IPS DF 4.7 (cell line): Measurements from ENCODE around the gene CLASRP.

Experiments
- DNase-seq: peaks from one replicate; pipeline ENCODE4 v3.0.0-alpha.2; 2013; ENCODE audit warnings: low spot score; ENCODE audit errors: extremely low read depth

The CLASRP gene

DNA sequence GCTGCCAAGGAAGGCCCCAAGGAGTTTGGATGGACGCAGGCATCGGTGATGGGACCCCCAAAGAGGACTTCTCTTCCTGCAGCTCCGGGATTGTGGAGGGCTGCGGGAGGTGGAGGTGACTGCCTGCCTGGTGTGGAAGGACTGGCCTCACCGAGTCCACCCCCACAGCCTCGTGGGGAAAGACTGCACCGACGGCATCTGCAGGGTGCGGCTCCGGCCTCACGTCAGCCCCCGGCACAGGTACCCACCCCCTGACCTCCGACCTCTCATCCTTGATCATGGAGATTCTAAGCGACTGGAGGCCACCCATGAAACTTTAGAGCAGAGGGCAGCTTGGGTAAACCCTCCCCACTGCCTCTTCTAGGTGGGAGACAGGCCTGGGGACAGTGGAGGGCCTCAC is 16.9 kb upstream of the CLASRP start:
- no peak for DNase-seq

DNA sequence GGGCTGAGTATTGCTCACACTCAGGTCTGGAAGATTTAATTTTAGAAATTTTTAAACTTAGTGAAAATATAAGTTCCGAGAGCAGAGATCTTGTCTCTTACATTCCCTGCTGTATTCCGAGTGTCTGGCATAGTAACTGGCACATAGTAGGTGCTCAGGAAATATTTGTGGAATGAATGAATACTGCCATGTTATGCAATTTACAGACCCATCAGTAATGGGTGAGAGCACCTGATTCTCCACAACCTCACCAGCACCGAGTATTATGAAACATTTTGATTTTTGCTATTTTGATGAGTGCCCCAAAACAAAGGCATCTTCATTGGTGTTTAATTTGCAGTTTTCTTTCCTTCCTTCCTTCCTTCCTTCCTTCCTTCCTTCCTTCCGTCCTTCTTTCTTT is 15.8 kb upstream of the CLASRP start:
- DNase-seq, result no peak

DNA sequence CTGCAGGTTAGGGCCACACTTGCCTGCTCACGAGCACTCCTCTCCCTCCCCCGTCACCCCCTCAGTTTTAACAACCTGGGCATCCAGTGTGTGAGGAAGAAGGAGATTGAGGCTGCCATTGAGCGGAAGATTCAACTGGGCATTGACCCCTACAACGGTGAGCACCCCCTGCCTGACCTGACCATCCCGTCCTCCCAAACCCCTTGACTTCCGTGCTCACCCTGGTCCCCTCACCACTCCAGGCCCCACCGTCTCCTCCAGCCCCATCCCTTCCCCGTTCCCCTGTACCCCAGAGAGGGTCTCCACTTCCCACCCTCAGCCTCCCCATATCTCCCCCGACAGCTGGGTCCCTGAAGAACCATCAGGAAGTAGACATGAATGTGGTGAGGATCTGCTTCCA is 13.6 kb upstream of the CLASRP start:
- DNase-seq, result no peak

DNA sequence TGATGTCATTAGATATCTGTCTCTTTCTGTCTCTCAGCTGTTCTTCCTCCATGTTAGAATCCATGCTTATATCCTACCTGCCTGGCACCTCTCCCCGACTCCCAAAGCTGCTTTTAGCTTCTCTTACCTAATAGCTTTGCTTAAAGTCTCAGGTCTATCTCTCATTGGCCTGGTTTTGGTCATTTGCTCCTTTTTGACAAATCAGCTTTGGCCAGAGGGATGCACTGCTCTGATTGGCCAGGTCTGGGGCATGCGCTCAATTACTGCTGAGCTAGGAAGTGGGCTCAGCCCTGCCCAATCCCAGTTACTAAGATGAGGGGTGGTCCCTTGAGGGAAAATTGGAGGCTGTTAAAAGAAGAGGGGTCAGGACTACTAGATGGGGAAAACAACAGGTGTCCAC is 11.5 kb upstream of the CLASRP start:
- no peak for DNase-seq

DNA sequence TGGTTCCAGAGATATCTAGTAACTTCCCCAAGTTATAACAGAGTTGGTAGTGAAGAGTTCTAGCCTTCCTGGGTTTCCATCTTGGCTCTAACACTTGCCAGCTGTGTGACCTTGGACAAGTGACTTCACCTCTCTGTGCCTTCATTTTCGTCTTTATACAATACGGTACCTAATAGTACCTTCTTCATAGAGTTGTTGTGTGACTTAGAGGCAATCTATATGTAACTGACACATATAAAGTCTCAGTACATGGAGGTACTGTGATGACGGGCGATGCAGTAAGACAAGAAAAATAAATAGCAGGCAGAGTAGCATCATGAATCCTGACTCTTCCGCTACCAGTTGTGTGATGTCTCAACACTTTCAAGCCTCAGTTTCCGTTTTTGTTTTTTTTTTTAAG is 8.0 kb upstream of the CLASRP start:
- no peak for DNase-seq

DNA sequence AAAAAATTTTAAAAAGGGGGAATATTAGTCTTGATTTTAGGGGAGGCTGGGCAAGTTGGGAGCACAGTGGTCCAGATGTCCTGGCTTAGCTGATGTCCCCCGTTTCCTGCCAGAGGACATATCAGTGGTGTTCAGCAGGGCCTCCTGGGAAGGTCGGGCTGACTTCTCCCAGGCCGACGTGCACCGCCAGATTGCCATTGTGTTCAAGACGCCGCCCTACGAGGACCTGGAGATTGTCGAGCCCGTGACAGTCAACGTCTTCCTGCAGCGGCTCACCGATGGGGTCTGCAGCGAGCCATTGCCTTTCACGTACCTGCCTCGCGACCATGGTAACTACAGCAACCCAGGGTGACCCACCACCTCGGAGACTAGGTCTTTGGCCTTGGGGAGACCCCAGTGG is 6.4 kb upstream of the CLASRP start:
- DNase-seq, result no peak

DNA sequence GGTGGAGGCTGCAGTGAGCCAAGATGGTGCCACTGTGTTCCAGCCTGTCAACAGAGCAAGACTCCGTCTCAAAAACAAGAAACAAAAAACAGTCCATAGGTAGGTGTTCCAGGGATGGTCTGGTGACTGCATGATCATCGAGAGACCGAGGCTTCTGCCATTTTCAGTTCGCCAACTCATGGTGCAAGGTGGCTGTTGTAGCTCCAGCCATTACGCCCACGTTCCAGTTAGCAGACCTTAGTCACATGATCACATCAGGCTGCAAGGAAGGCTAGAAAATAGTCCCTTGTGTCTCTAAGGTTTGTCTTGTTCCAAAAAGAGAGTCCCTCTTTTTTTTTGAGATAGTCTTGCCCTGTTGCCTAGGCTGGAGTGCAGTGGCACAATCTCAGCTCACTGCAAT is 3.1 kb upstream of the CLASRP start:
- no peak for DNase-seq

DNA sequence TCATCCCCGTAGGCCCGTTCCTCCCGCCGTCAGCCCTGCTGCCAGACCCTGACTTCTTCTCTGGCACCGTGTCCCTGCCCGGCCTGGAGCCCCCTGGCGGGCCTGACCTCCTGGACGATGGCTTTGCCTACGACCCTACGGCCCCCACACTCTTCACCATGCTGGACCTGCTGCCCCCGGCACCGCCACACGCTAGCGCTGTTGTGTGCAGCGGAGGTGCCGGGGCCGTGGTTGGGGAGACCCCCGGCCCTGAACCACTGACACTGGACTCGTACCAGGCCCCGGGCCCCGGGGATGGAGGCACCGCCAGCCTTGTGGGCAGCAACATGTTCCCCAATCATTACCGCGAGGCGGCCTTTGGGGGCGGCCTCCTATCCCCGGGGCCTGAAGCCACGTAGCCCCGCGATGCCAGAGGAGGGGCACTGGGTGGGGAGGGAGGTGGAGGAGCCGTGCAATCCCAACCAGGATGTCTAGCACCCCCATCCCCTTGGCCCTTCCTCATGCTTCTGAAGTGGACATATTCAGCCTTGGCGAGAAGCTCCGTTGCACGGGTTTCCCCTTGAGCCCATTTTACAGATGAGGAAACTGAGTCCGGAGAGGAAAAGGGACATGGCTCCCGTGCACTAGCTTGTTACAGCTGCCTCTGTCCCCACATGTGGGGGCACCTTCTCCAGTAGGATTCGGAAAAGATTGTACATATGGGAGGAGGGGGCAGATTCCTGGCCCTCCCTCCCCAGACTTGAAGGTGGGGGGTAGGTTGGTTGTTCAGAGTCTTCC is 1.3 kb upstream of the CLASRP start:
- no peak for DNase-seq

DNA sequence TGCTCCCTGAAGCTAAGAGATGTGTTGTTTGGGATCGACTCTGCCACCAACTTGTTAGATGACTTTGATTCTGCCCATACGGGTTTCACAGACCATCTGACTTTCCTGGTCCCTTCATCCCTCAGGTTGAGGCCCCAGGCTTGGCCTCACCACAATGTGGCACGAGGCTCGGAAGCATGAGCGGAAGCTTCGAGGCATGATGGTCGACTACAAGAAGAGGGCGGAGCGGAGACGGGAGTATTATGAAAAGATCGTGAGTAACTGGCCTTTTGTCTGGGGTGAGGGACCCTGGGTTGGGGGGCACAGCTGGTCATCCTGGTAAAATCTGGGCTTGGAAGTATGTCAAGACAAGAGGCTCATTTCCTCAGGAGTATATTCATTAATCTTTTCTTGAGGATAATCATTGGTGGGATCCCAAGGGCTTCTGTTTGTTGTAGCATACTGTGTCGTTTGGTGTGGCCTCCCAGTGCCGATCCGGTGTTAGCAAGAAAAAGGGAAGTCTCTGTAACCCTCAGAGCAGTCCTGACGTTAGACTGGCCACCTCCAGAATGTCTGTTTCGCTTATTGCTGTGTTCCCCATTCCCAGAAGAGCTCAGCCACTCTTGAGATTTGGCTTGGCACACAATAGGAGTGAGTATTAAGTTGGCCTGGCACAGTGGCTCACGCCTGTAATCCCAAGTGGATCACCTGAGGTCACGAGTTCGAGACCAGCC is 1.4 kb downstream of the CLASRP start:
- no peak for DNase-seq

DNA sequence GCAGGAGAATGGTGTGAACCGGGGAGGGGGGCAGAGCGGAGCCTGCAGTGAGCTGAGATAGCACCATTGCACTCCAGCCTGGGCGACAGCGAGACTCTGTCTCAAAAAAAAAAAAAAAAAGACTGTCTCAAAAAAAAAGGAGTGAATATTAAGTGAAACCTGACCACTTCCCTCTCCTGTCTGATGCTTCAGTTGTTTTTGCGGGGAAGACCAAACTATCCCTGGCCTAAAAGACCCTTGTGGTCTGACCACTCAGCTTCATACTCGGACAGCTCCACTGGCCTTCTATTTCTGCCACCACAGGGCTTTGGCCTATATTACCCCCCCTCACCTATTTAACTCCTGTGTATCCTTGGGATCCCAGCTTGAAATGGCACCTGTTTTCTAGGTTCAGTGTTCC is 2.3 kb downstream of the CLASRP start:
- DNase-seq, result no peak

DNA sequence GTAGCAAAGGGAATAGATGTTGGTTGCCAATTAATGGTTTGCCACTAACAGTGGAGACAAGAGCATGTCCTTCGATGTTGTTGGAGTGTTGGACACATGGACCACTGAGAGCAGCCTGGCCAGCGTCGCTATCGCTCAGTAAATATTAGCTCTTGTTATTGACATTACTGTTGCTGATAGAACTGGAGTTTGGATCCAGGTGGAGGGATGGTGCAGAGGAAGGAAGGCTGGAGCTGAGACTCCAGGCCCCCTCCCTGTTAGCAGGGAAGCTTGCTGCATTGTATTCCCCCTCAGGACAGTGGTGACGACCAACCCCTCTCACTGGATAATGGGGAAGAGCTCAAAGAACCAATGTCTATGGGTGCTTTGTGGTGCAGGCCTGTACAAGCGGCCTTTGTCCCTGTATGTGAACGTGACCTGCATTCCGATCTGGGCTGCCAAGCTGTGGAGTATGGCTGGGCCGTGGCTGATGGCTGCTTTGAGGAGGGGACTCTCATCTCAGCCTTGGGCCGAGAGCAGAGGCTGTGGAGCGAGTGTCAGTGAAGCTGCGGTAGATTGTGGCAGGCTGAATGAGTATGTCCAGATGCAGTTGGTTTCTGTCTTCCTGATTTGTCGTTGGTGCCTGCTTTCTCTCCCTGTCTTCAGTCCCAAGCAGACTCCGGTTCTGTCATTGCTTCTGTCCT is 7.0 kb downstream of the CLASRP start:
- DNase-seq, result no peak

DNA sequence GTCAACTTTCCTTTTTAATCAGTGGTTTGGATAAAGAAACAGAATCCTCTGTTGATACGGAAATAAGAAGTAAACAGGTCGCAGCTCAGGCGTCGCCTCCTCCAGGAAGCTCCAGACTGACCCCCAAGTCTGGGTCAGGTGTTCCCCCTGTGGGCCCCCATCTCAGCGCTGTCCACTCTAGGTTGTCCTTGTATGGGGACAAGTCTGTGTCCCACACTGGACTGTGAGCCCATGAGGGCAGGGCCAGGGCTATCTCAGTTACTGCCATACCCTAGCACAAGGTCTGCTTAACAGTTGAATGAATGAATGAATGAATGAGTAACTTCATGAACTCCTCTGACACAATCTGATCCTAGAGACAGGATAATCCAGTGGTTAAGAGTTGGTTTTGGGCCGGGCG is 7.5 kb downstream of the CLASRP start:
- DNase-seq, result no peak

DNA sequence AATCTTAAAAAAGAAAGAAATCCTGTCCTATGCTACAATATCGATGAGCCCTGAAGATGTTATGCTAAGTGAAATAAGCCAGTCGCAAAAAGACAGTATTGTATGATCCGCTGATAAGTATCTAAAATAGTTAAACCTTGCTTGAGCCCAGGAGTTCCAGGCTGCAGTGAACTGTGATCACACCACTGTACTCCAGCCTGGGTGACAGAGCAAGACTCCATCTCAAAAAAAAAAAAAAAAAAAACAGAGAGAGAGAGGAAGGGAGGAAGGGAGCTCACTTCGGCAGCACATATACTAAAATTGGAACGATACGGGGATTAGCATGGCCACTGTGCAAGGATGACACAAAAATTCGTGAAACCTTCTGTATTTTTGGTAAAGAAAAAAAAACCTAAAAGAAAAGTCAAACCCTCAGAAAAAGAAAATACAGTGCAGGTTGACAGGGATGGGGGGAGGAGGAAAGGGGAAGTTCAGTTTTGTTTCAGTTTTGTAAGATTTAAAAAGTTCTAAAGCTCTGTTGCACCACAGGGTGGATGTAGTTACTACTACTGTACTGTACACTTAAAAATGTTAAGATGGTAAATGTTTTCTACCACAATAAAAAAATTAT is 8.4 kb downstream of the CLASRP start:
- no peak for DNase-seq

DNA sequence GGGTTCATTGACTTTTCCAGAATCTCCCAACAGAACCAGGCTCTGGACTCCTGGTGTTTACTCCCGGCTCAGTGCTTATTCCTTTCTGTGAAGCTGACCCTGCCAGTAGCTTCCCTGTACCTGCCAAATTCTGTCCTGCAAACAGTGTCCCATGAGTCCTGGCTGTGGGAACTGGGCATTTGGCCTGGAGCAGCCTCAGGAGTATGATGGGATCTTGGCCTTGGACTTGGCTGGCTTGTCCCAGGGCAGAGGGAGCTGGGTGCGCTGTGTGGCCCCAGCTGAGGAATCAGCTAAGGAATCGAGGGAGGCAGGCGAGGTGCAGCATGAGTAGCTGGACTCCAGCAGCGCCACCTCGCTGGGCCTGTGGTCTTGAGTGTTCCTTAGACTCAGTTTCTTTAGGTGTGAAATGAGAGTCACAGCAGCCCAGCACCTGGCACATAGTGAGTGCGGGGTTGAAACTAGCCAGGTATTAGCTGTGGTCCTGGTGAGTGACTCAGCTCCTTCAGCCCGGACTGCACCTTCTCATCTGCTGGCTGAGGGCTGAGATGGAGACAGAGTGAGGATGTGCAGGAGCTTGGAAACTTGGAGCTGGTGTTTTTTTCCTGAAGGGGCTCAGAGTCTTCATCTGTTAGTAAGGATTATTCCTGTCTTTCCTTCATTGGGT is 10.4 kb downstream of the CLASRP start:
- no peak for DNase-seq

DNA sequence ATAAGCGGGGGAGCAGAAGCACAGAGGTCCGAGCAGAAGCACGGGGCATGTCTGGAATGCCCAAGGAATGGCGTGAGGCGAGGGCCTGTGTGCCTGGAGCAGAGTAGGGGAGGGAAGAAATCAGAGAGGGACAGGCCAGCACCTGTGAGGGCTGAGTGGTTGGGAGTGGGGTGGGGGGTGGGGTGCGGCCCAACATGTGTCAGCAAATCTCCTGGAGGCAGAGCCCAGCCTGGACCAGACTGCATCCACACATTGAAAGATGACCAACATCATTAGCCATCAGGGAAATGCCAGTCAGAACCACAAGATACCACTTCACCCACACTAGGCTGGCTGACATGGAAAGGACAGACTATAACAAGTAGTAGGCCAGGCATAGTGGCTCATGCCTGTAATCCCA is 11.2 kb downstream of the CLASRP start:
- DNase-seq, result no peak

DNA sequence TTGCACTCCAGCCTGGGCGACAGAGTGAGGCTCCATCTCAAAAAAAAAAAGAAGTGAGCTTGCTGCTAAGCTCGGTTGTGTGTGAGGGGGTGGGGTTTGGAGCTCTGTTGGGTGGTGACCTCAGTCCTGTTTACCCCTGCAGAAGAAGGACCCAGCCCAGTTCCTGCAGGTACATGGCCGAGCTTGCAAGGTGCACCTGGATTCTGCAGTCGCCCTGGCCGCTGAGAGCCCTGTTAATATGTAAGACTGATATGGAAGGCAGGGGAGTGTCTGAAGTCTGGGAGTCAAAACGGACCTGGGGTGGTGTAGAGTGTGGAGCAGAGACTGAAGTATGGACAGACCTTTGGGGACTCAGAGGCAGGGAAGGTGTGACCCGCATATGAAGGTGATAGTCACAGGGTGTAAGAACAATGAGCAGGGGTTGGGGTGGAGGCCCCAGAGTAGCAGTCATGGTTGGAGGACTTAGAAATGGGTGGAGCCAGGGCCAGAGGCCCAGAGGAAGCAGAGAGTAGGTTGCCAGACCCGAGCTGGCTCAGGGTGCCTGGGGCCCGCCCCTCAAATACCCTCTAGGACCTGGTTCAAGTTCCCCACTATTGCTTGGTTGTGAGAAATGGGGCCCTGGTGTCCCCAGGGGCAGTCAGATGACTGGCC is 13.2 kb downstream of the CLASRP start:
- no peak for DNase-seq

DNA sequence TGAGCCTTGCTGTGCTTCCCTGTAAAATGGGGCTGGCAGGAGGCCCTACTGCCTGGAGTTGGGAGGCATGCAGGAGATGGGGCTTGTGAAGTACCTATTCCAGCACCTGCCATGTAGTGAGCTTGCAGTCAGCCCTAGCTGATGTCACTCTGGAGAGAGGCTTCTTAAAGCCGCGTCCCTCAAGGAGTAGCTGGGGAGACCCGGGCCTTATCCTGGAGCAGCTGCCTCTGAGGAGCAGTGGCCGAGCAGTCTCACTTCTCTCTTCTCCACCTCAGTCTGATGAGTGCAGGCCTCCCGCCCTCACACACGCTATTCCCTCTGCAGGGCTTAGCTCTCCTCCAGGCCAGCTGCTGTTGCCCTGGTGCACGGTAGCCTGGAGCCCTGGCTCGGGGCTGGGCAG is 18.0 kb downstream of the CLASRP start:
- no peak for DNase-seq

DNA sequence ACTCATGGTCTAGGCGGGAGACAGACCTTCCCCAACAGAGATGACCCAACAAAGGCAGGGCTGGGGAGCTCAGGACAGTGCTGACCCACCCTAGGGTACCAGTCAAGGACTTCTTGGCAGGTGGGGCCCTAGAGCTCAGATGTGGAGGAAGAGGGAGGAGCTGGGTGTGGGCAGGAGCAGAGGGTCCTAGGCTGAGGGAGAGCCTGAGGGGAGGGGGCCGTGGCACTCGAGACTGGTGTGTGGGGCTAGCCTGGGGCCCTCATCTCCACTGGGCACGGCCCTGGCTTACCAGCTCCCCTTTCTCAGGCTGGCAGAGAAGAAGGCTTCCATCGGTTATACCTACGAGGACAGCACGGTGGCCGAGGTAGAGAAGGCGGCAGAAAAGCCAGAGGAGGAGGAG is 18.6 kb downstream of the CLASRP start:
- DNase-seq, result no peak

DNA sequence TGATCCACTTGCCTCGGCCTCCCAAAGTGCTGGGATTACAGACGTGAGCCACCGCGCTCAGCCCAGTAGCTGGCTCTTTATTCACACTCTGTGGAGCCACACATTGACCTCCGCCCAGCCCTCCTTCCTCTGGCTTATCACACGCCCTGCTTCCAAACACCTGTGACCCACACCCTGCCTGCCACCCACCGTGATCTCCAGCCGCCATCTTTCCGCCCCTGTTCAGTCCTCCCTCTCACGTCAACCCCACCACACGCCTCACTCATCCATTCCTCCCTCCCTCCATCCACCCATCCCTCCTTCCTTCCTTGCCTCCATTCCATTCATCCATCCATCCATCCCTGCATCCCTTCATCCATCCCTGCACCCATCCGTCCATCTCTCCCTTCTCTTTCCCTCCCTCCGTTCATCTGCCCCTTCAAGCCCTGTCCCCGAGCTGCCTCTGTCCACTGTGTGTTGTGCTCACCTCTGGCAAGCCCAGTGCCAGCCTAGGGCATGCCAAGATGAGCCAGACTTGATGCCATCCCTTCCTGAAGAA is 19.8 kb downstream of the CLASRP start:
- no peak for DNase-seq

DNA sequence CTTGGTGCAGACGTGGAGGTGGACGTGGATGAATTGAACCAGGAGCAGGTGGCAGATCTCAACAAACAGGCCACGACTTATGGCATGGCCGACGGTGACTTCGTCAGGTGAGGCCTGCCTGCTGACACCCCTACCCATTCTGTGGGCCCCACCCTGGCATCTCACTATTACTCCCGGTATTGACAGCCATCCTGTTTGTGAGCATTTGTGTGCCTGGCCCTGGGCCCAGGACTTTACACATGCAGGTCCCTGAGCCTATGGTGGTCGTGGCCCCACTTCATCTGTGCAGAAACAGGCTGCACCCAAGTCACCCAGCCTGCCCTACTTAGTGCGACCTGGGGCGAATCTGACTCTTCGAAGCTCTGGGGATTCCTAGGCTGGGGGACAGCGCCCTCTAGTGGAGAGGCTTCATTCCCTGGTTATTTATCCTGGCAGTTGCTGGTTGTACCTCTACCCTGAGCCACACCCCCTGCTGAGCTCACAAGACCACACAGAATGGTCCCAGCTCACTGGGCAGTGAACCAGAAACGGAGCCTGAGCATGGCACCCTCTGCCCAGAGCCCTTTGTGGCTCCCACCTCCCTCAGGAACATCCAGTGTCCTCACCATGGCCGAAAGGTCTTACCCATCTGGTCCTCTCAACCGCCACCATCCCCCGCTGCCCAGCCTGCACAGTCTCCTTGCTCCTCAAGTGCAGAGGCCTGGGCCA is 20.6 kb downstream of the CLASRP start:
- no peak for DNase-seq
